GM21737 (cell line): ENCODE data around the gene KLHL6.
"Not testable (repeated sequence)": the region's sequence is repeated elsewhere in the genome, so short reads cannot be mapped to it uniquely, and the experiment has no call there.

Experiments used
- ATAC-seq: cut with Tn5 transposase; IDR thresholded peaks from one replicate; pipeline ENCODE4 v1.9.1; 2021; ENCODE audit warnings: mild to moderate bottlenecking, moderate library complexity; ENCODE audit not compliant: unreplicated experiment

The KLHL6 gene

GRCh38 chr3:183455089-183455488 is 100.4 kb downstream of the KLHL6 start:
- no peak for ATAC-seq

DNA sequence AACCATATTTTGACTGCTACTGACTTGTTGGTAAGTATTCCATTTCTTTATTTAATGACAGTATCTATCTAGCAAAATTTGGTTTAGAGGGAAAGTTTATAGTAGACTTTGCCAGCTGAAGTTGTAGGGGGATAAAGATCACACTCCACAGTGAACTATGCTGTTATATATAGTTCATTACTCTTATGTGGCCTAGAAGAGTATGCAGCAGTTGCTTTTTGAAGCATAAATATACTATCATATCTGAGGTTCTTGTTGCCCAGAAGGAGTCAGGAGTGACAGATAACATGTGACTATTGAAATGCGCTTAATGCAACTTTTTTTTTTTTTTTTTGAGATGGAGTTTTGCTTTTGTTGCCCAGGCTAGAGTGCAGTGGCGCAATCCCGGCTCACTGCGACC is 101.4 kb downstream of the KLHL6 start:
- ATAC-seq, result no peak

DNA sequence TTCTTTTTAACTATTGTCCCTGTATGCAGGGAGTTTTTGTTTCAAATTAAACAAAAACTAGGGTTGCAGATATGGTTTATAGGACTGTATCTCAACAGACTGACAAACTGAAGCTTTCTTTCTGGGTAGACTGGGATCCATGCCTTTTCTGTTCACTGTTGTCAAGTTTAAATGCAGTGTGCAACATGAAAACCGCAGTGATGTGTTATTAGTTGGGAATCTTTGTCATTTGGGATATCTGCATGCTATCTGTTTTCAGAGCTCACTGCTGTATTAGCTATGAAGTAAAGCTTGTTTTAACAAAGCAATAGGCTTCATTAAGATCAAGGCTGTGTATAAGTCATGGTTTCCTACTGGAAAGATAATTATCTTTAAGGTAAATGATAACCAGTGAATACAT is 105.7 kb downstream of the KLHL6 start:
- no peak for ATAC-seq

- ATAC-seq, result no peak
These were observed 106.1 kb downstream of the KLHL6 start for GRCh38 chr3:183449391-183449790.

DNA sequence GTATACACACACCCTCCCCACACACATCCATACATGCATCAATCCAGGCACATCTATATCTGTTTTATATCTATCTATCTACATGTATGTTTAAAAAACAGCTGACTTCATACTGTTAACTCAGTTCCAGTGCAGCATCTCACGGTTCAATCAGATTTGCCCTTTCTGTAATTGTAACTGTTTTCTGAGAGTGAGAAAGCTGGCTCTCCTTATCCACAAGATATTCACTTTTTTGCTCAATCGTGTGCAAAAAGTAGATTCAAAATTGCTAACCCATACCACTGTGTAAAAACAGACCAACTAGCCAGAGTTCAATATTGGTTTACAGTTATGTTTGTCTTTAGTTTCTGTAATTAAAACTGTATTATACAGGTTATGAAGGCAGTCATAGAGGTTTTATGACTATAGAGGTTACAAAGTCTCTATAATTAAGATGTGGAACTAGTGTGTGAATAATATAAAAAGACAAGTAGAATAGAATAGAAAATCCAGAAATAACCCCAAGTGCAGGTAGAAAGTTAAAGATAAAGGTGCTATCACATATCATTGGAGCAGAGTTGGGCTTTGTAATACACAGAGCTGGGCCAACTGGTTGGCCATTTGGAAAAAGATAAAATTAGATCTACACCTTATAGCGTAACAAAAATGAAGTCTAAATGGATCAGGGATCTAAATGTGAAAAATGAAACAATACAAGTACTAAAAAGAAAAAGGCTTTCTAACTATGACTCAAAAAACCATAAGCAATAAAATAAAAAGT is 107.0 kb downstream of the KLHL6 start:
- no peak for ATAC-seq

DNA sequence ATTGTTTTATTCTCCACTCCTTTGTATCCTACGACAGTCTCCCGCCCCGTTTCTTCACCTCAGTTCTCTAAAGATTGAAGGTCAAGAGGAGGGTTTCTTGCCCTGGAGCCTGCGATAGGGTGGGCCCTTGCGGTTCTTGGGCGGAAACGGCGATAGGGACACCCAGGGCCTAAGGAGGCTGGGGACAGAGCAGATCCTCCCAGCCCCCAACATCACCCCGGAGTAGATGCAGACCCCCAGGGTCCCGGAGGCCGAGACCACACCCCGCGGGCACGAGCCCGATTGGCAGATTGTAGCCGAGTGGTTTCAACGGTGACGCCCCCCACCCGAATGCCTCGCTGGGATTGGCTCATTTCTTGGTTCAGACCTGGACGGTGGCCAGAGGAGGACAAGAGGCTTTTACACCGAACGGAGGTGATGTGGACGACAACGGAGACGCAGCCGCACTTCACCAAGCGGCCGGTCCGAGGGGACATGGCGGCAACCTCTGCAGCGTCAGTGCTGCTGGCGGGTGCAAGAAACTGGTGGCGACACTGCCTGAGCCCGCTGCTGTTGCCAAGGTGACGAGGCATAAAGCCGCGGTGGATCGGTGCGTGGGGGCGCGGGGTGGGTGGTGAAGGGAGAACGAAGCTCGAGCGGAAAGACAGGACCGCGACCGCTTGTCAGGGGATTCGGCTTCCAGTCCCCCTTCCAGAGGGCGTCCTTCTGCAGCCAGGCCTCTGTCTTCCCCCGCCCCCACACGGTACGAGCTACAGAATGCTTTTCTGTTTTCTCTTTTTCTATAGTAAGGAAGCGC is 108.1 kb downstream of the KLHL6 start:
- ATAC-seq, result no peak

DNA sequence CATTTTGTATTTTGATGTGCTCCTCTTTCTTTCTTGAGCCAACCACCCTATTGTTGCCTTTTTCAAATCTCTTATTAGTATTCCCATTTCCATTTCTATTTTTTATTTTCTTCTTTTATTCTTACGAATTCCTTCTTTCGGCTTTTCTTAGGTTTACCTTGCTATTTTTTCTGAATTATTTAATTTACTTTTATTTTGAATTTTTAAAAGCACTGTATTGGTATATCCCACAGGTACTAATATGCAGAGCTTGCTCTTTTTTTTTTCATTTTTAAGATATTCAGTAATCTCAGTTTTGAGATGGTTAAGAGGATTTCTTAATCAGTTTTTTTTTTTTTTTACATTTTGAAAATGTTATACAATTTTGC is 108.7 kb downstream of the KLHL6 start:
- ATAC-seq, result no peak

GRCh38 chr3:183444748-183445147 is 110.8 kb downstream of the KLHL6 start:
- ATAC-seq, result no peak

DNA sequence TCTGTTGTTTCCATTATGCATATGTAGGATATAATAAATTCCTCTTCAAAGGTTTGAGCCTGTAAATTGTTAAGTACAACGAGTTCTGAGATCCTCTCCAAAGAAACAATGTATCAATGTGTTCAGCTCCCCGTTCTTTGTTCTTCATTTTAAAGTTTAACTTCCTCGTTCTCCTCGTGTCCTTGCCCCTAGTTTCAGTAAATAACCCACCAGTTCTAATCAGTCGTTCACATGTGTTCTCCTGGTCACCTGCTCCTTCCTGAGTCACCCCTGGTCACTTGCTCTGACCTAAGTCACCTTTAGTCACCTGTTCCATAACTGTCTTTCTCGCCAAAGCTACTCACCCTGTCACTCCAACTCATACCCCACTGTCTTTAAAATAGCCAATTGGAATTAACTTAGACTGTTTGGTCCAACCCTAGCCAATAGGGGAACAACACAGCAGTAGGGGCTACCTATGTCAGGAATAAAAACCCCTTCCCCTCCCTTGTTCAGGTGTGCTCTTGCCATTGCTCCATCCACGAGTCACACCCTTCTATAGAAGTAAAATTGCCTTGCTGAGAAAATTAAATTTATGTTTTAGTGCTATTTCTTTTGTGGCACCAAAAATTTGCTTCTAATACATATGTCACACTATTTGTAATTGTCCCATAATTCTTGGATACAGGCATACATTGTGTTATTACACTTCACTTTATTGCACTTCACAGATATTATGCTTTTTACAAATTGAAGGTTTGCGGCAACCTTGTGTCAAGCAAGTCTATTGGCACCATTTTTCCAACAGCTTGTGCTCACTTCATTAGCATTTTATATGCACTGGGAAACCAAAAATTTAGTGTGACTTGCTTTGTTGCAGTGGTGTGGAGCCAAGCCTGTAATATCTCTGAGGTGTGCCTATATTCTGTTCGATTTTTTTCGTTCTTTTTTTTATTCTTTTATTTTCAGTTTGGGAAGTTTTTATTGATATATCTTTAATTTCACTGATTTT is 111.8 kb downstream of the KLHL6 start:
- no peak for ATAC-seq

DNA sequence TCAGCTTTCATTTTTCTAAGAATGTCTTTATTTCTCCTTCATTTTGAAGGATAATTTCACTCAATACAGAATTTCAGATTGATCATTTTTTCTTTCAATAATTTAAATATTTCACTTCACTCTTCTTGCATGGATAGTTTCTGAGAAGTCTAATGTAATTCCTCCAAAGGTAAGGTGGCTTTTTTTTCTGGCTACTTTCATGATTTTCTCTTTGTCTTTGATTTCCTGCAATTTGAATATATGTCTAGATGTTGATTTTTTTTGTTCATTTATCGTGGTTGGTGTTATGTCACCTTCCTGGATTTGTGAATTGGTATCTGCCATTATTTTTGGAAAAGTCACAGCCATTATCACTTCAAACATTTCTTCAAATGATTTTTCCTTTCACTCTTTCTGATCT is 112.5 kb downstream of the KLHL6 start:
- ATAC-seq, result no peak

DNA sequence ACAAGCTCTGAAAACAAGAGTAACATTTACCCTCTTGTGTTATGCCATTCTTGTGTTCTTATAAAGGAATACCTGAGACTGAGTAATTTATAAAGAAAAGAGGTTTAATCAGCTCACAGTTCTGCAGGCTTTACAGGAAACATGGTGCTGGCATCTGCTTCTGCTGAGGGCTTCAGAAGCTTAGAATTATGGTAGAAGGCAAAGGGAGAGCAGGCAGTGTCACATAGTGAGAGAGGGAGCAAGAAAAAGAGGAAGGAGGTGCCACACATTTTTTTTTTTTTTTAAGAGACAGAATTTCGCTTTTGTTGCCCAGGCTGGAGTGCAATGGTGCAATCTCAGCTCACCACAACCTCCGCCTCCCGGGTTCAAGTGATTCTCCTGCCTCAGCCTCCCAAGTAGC is 115.0 kb downstream of the KLHL6 start:
- ATAC-seq, result not testable (repeated sequence)

- no peak for ATAC-seq
These were observed 116.0 kb downstream of the KLHL6 start for GRCh38 chr3:183439515-183439914.

DNA sequence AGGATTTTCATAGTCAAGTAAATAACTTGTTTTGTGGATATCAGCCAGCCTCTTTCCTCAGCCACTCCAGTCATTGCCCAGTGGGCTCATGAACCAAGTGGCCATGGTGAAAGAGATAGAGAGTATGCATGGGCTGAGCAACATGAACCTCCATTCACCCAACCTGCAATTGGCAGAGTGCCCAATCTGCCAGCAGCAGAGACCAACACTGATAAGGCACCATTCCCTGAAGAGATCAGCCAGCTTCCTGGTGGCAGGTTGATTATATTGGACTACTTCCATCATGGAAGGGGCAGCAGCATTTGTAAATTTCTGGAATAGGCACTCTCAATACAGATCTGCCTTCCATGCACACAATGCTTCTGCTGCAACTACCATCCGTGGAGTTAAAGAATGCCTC is 116.8 kb downstream of the KLHL6 start:
- no peak for ATAC-seq

DNA sequence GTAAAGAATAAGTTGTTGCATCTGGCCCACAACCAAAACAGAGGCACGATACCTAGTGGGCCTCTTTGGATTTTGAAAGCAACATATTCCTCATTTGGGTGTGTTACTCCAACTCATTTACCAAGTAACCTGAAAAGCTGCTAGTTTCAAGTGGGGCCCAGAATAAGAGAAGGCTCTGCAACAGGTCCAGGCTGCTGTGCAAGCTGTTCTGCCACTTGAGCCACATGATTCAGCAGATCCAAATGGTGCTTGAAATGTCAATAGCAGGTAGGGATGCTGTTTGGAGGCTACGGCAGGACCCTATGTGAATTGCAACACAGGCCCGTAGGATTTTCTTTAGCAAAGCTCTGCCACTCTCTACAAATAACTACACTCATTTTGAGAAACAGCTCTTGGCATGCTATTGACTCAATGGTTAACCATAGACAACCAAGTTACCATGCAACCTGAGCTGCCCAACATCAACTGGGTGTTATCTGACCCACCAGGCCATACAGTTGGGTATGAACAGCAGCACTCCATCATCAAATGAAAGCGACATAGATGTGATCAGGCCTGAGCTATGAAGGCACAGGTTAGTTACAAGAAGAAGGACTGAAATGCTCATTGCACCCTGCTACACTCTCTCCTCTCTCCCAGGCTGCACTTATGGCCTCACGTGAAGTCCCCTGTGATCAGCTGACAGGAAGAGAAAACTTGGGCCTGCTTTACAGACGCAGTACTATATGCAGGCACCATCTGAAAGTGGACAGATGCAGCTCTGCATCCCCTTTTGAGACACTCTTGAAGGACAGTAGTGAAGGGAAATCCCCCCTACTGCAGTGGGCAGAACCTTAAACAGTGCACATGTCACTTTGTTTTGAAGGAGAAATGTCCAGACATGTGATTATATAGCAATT is 117.6 kb downstream of the KLHL6 start:
- ATAC-seq, result no peak
